ENCODE measurements around the gene KMT2B. TPM values are rescaled to one million over a fixed set of nuclear protein-coding genes. Genes with fewer than 3 reads are reported as not detected.

KMT2B gene
- total and polyA plus RNA-seq, 9 of the 15 experiments (the other 6 are each of a cell fraction or from before 2014, with no cell fraction given): 0.63 to 43.9 (median 8.1) TPM

GRCh38 chr19:35738887-35739229 lies 21.1 kb downstream of the KMT2B start:
- H3K4me3 ChIP-seq: no peak overlapping the region
- BruUV-seq (replicated peaks): no TSS peak
- peaks cover 16 to 44% of the 10 kb centered on the region in 2 experiments; a peak in 4 of 5 replicates for H3K4me1 ChIP-seq (replicated peaks in 1 of 2; ENCODE audit: control insufficient read depth in 2 of 2, insufficient read depth in 2 of 2, low read length in 2 of 2)
- 83% methylated on average over 2 of the region's 2 CpGs for WGBS (ENCODE audit: insufficient coverage, low coverage, missing lambda C conversion rate)
- intact Hi-C loops (cut with micrococcal nuclease): no loop called here
- H3K79me2 ChIP-seq (ENCODE audit: control insufficient read depth, insufficient read depth, low read length): no peaks in the 10 kb centered on the region; the same call in 2 of the 3 replicates
- TF ChIP-seq USF1 (CRISPR knock-in tag; IDR thresholded peaks at IDR 0.05) (0 out of 2 replicates have a peak, but pooled peaks have one; percentile 1), ZBTB7A (IDR thresholded peaks at IDR 0.05; ENCODE audit: borderline replicate concordance, control insufficient read depth, low read depth, low read length) (0 out of 2 replicates have a peak, but pooled peaks have one; percentile 7), SMC3 (conservative IDR thresholded peaks at IDR 0.05; ENCODE audit: insufficient read depth, low read depth, low read length) (no peak)
- H3K9ac ChIP-seq (ENCODE audit: insufficient read depth in 1 of 2, low read depth in 2 of 2, low read length in 2 of 2): no peak overlapping the region
- no peaks in the 10 kb centered on the region for H3K9me3 ChIP-seq (replicated peaks; ENCODE audit: control insufficient read depth, insufficient read depth, low read depth, low read length)
- ChIA-PET POLR2A (interaction anchor here (2.3 to 2.7 kb wide), 2 partner anchors 11 to 14 kb away, joined by 18 to 19 read pairs; no protein-coding TSS in a partner anchor), CTCF (ENCODE audit: low intra/inter-chr PET ratio) (no interaction called here)
- no peaks in the 10 kb centered on the region for H3K9me1 ChIP-seq (ENCODE audit: control insufficient read depth, insufficient read depth, low read length)
- ATAC-seq (no peak), DNase-seq (ENCODE audit: extremely low read depth in 1 of 4, low spot score in 3 of 4) (no peak), FAIRE-seq (no peak)
- no peaks in the 10 kb centered on the region for H4K20me1 ChIP-seq (replicated peaks; ENCODE audit: control insufficient read depth, insufficient read depth, low read length)
- H3K4me2 ChIP-seq (ENCODE audit: insufficient read depth, low read length): no peak overlapping the region
- H2AFZ ChIP-seq (ENCODE audit: low read depth, low read length): no peak overlapping the region
- H3K27ac ChIP-seq (ENCODE audit: extremely low read depth, low read depth, low read length): no peak overlapping the region
- no peaks in the 10 kb centered on the region for H3K27me3 ChIP-seq (ENCODE audit: control insufficient read depth in 2 of 2, insufficient read depth in 2 of 2, low read length in 2 of 2)
- peaks cover 67% of the 10 kb centered on the region; the same call in 2 of the 3 replicates for H3K36me3 ChIP-seq (ENCODE audit: control insufficient read depth, insufficient read depth, low read length)
- in situ Hi-C loops (cut with MboI): no loop called here

All from K562 (cell line).